A549 (cell line): ENCODE data around the gene RAPSN. TPM values are rescaled to one million over a fixed set of nuclear protein-coding genes. Genes with fewer than 3 reads are reported as not detected.

Experiments used
- ATAC-seq, 2 experiments: fragments of 200-7000 bp in 1 of 2; fragments of >200 bp in 1 of 2; cut with Nextera tagmentation in 1 of 2; cut with Tn5 transposase in 1 of 2; 3 replicates each; pipeline versions ENCODE4 v1.8.0 to v1.9.1; 2018 to 2020; ENCODE audit warnings: mild to moderate bottlenecking in 1 of 2, moderate library complexity in 1 of 2
- CTCF ChIA-PET: fragments of 300-600 bp; sonication (Branson Sonifier 250); formaldehyde crosslinking; extraction: SDS; loops from one replicate; lab custom pipeline; 2021; ENCODE audit warnings: antibody characterized with exemption, inconsistent platforms; lab: Yijun Ruan, JAX
- POLR2A ChIA-PET: fragments of 350-600 bp; formaldehyde crosslinking; extraction: SDS; loops from one replicate; lab custom pipeline; 2021; ENCODE audit warnings: antibody characterized with exemption, inconsistent platforms; lab: Yijun Ruan, JAX
- DNase-seq, 2 experiments: peaks; one replicate each; pipeline versions ENCODE4 v3.0.0 to v3.0.0-alpha.2; 2011 to 2016; ENCODE audit warnings: low read depth in 1 of 2, low spot score in 1 of 2
- FAIRE-seq: peaks from 2 replicates; lab custom pipeline; 2011; peaks lifted over from hg19 to GRCh38; lab: Jason Lieb, UNC
- H3K27ac ChIP-seq, 2 experiments: fragments of >200 bp; sonication (Bioruptor Twin); formaldehyde crosslinking; 3 replicates each; pipeline ENCODE4 v1.5.1; 2016 to 2017
- H3K4me1 ChIP-seq: fragments of >200 bp; sonication (Bioruptor Twin); formaldehyde crosslinking; 3 replicates; pipeline ENCODE4 v1.6.1; 2016
- H3K4me2 ChIP-seq: fragments of >200 bp; sonication (Bioruptor Twin); formaldehyde crosslinking; 3 replicates; pipeline ENCODE4 v1.6.1; 2016
- H3K4me3 ChIP-seq: fragments of >200 bp; sonication (Bioruptor Twin); formaldehyde crosslinking; 3 replicates; pipeline ENCODE4 v1.5.1; 2016
- H3K9me3 ChIP-seq: fragments of >200 bp; sonication (Bioruptor Twin); formaldehyde crosslinking; 3 replicates; pipeline ENCODE4 v1.6.1; 2016
- ATOH8 ChIP-seq: fragments of 250-450 bp; sonication (Bioruptor Pico); IDR thresholded peaks from 2 replicates; pipeline ENCODE4 v1.5.0; 2020; ENCODE audit warnings: low read depth, mild to moderate bottlenecking, moderate library complexity
- CTCF ChIP-seq: fragments of >200 bp; sonication (Bioruptor Twin); formaldehyde crosslinking; IDR thresholded peaks from 3 replicates; pipeline ENCODE4 v1.5.1; 2016
- E2F6 ChIP-seq: IDR thresholded peaks from 2 replicates; pipeline ENCODE4 v1.6.1; 2012; ENCODE audit warnings: low read depth, borderline replicate concordance
- EHF ChIP-seq: fragments of 250-450 bp; sonication (Bioruptor Pico); IDR thresholded peaks from 2 replicates; pipeline ENCODE4 v1.5.0; 2020; ENCODE audit warnings: mild to moderate bottlenecking
- EHMT2 ChIP-seq: fragments of 200-600 bp; sonication (generic); IDR thresholded peaks from 2 replicates; pipeline ENCODE4 v1.6.1; 2016; ENCODE audit warnings: antibody characterized with exemption, low read depth, mild to moderate bottlenecking, moderate library complexity
- ELK1 ChIP-seq: fragments of 150-350 bp; IDR thresholded peaks from 2 replicates; pipeline ENCODE4 v1.6.1; 2014; ENCODE audit warnings: low read depth, mild to moderate bottlenecking, low read length
- EP300 ChIP-seq, 2 experiments: fragments of >200 bp; sonication (Bioruptor Twin); formaldehyde crosslinking; IDR thresholded peaks; 2 replicates in 1 of 2; 3 replicates in 1 of 2; pipeline ENCODE4 v1.6.1; 2016 to 2017
- FOSL2 ChIP-seq, 2 experiments: fragments of 450-650 bp in 1 of 2; fragments of >200 bp in 1 of 2; sonication (Bioruptor Twin) in 1 of 2; formaldehyde crosslinking; IDR thresholded peaks; 2 replicates each; pipeline versions ENCODE4 v1.5.0 to v1.6.1; 2016 to 2020; ENCODE audit warnings: mild to moderate bottlenecking in 1 of 2, moderate library complexity in 1 of 2
- RAD21 ChIP-seq, 2 experiments: fragments of >200 bp in 1 of 2; sonication (Bioruptor Twin) in 1 of 2; formaldehyde crosslinking in 1 of 2; IDR thresholded peaks in 1 of 2; conservative IDR thresholded peaks in 1 of 2; 2 replicates in 1 of 2; 3 replicates in 1 of 2; pipeline ENCODE4 v1.6.1; 2012 to 2018; ENCODE audit warnings: inconsistent platforms in 1 of 2
- REST ChIP-seq: fragments of 200-600 bp; sonication (generic); IDR thresholded peaks from 2 replicates; pipeline ENCODE4 v1.6.1; 2016; ENCODE audit warnings: antibody characterized with exemption, mild to moderate bottlenecking, moderate library complexity
- RNF2 ChIP-seq: fragments of 200-600 bp; sonication (generic); IDR thresholded peaks from 2 replicates; pipeline ENCODE4 v1.6.1; 2016; ENCODE audit warnings: low read depth, mild to moderate bottlenecking, antibody characterized with exemption, moderate library complexity, borderline replicate concordance
- SREBF2 ChIP-seq: fragments of 450-650 bp; IDR thresholded peaks from 2 replicates; pipeline ENCODE4 v1.6.1; 2014; ENCODE audit warnings: mild to moderate bottlenecking, moderate library complexity
- TP53 ChIP-seq: fragments of 250-450 bp; sonication (Bioruptor Pico); IDR thresholded peaks from 2 replicates; pipeline ENCODE4 v1.5.0; 2021; ENCODE audit warnings: mild to moderate bottlenecking, moderate library complexity
- ZC3H11A ChIP-seq: fragments of 450-650 bp; IDR thresholded peaks from 2 replicates; pipeline ENCODE4 v1.6.1; 2014; ENCODE audit warnings: antibody characterized with exemption, mild to moderate bottlenecking
- WGBS: methylation state at CpG from one replicate; pipeline ENCODE4 v1.1.6; 2017; ENCODE audit errors: missing lambda C conversion rate; 5-methylcytosine and 5-hydroxymethylcytosine counted together
- polyA plus RNA-seq, 4 experiments: library from polyadenylated mRNA; depleted of rRNA in 3 of 4; stranded (reverse); fragments of >200 nt; fragmentation: RNase III in 1 of 4; extraction: RNeasy Plus Mini Kit Qiagen cat#74134 plus additional on column Dnase treatment in 1 of 4; gene quantifications; 2 replicates in 3 of 4; 3 replicates in 1 of 4; pipeline ENCODE4 v1.2.3, GENCODE V29; 2011 to 2017

Gene RAPSN
- polyA plus RNA-seq, 2 of the 4 experiments (the other 2 are of a cell fraction), result 0.12 to 0.17 TPM

GRCh38 chr11:47399860-47400767 lies 48.8 kb downstream of the RAPSN start:
- FAIRE-seq (no peak), ATAC-seq (peak; percentile 32 to 62; a peak in 4 of 6 replicates), DNase-seq (no peak)
- H3K4me2 ChIP-seq, result peak overlapping the region; percentile 99
- CTCF ChIA-PET, result interaction anchor here (0.6 to 3.9 kb wide), 6 partner anchors 10 to 222 kb away, joined by 3 to 27 read pairs (median 4); no protein-coding TSS in a partner anchor
- POLR2A ChIA-PET, result interaction anchor here (0.6 to 1.0 kb wide), 3 partner anchors 13 to 537 kb away, joined by 4 to 5 read pairs (median 4); no protein-coding TSS in a partner anchor
- peaks cover 6% of the 10 kb centered on the region; the same call in 2 of the 3 replicates for H3K4me1 ChIP-seq
- H3K9me3 ChIP-seq, result no peaks in the 10 kb centered on the region
- 33% methylated on average over 11 of the region's 47 CpGs for WGBS
- TF ChIP-seq RNF2, result no peak
- TF ChIP-seq EHMT2, result no peak
- no peak for TF ChIP-seq FOSL2 (IDR thresholded peaks at IDR 0.05)
- TF ChIP-seq FOSL2 (CRISPR knock-in tag; IDR thresholded peaks at IDR 0.05), result no peak
- TF ChIP-seq E2F6, result no peak
- TF ChIP-seq ATOH8 (CRISPR knock-in tag), result no peak
- H3K4me3 ChIP-seq, result peak overlapping the region; percentile 63
- H3K27ac ChIP-seq, result peak overlapping the region; percentile 73 to 87

GRCh38 chr11:47398551-47398950 lies 50.4 kb downstream of the RAPSN start:
- peak in 1 of 2 experiments; percentile 11; a peak in 1 of 6 replicates for ATAC-seq

GRCh38 chr11:47398011-47398410 lies 50.9 kb downstream of the RAPSN start:
- Histone ChIP-seq H3K4me3 (no peak overlapping the region), H3K4me2 (no peak overlapping the region)
- CTCF ChIA-PET, result interaction anchor here (1.6 to 3.9 kb wide), 3 partner anchors 9 to 25 kb away, joined by 3 to 27 read pairs (median 6); no protein-coding TSS in a partner anchor
- no peak for TF ChIP-seq RAD21 (conservative IDR thresholded peaks at IDR 0.05 in 1 of 2, IDR thresholded peaks at IDR 0.05 in 1 of 2)
- TF ChIP-seq ELK1, result no peak
- TF ChIP-seq EHF (CRISPR knock-in tag), result no peak
- TF ChIP-seq ZC3H11A, result no peak
- TF ChIP-seq SREBF2, result no peak
- TF ChIP-seq CTCF, result no peak
- no peak for TF ChIP-seq REST
- TF ChIP-seq, all 56 proteins: peak for 0
- FAIRE-seq (no peak), DNase-seq (no peak), ATAC-seq (no peak)
- H3K27ac ChIP-seq, result no peak overlapping the region
- no peaks in the 10 kb centered on the region for H3K9me3 ChIP-seq
- WGBS, result 86% methylated on average over 3 of the region's 3 CpGs
- POLR2A ChIA-PET, result no interaction called here
- peaks cover 6% of the 10 kb centered on the region; the same call in 2 of the 3 replicates for H3K4me1 ChIP-seq

More at GRCh38 chr11:47398551-47398950, 50.4 kb downstream of the RAPSN start:
- TF ChIP-seq TP53 (no peak), EP300 (IDR thresholded peaks at IDR 0.05) (no peak), E2F6 (no peak)
- Histone ChIP-seq H3K9me3 (no peaks in the 10 kb centered on the region), H3K4me2 (no peak overlapping the region), H3K27ac (no peak overlapping the region), H3K4me1 (peaks cover 6% of the 10 kb centered on the region; the same call in 2 of the 3 replicates), H3K4me3 (no peak overlapping the region)
- CTCF ChIA-PET, result interaction anchor here (0.6 to 3.9 kb wide), 7 partner anchors 9 to 490 kb away, joined by 3 to 27 read pairs (median 3); no protein-coding TSS in a partner anchor
- POLR2A ChIA-PET, result no interaction called here
- FAIRE-seq (no peak), DNase-seq (no peak)
- WGBS, result 80% methylated on average over 1 of the region's 1 CpG
